HepG2 (cell line): ENCODE data around the gene PC. TPM values are rescaled to one million over a fixed set of nuclear protein-coding genes. Genes with fewer than 3 reads are reported as not detected.

Experiments
- ATAC-seq: fragments of 200-7000 bp; cut with Tn5 transposase; 3 replicates; pipeline ENCODE4 v1.9.1; 2020; ENCODE audit warnings: mild to moderate bottlenecking, moderate library complexity
- BruUV-seq: library from RNA; stranded (reverse); fragments of 400-500 nt; replicated peaks from 2 replicates; lab custom pipeline; 2021; lab: Mats Ljungman, UMichigan
- CTCF ChIA-PET: fragments of 300-600 bp; formaldehyde crosslinking; extraction: SDS; loops from one replicate; lab custom pipeline; 2021; ENCODE audit warnings: low total read pairs, inconsistent platforms, low intra/inter-chr PET ratio; lab: Yijun Ruan, JAX
- POLR2A ChIA-PET: fragments of 350-600 bp; sonication (Branson Sonifier 250); formaldehyde crosslinking; loops from one replicate; lab custom pipeline; 2020; ENCODE audit warnings: antibody characterized with exemption, inconsistent platforms; lab: Yijun Ruan, JAX
- DNase-seq: peaks from one replicate; pipeline ENCODE4 v3.0.0-alpha.2; 2015; ENCODE audit warnings: low spot score
- FAIRE-seq: peaks from 3 replicates; lab custom pipeline; 2011; peaks lifted over from hg19 to GRCh38; lab: Jason Lieb, UNC
- H2AFZ ChIP-seq: one replicate; pipeline ENCODE4 v1.6.1; 2011; ENCODE audit warnings: low read length, inconsistent platforms
- H3K27ac ChIP-seq: fragments of 300-600 bp; 3 replicates; pipeline ENCODE4 v1.8.0; 2011; ENCODE audit warnings: mixed run types, mild to moderate bottlenecking, mixed read lengths, low read length, inconsistent platforms; ENCODE audit not compliant: insufficient read depth; ENCODE audit errors: extremely low read length
- H3K27me3 ChIP-seq, 2 experiments: fragments of 200-600 bp in 1 of 2; 2 replicates in 1 of 2; 3 replicates in 1 of 2; pipeline versions ENCODE4 v1.6.0 to v1.8.0; 2011; ENCODE audit warnings: low read length in 2 of 2, mild to moderate bottlenecking in 2 of 2, moderate library complexity in 2 of 2, inconsistent platforms in 1 of 2; ENCODE audit not compliant: insufficient read depth in 2 of 2, control insufficient read depth in 1 of 2
- H3K36me3 ChIP-seq, 2 experiments: fragments of 200-600 bp in 1 of 2; replicated peaks in 1 of 2; 2 replicates in 1 of 2; 3 replicates in 1 of 2; pipeline versions ENCODE4 v1.5.1 to v1.8.0; 2011; ENCODE audit warnings: low read length in 2 of 2, inconsistent platforms in 1 of 2; ENCODE audit not compliant: insufficient read depth in 2 of 2, control insufficient read depth in 1 of 2
- H3K4me1 ChIP-seq: 2 replicates; pipeline ENCODE4 v1.5.1; 2012; ENCODE audit warnings: low read length, inconsistent platforms; ENCODE audit not compliant: insufficient read depth
- H3K4me2 ChIP-seq: 2 replicates; pipeline ENCODE4 v1.6.0; 2011; ENCODE audit warnings: low read depth, low read length, inconsistent platforms
- H3K4me3 ChIP-seq, 3 experiments: fragments of 200-600 bp in 1 of 3; sonication (generic), shearing (Covaris generic) in 1 of 3; replicated peaks in 1 of 3; 2 replicates each; pipeline ENCODE4 v1.5.1; 2011 to 2016; ENCODE audit warnings: low read length in 3 of 3, inconsistent platforms in 2 of 3, low read depth in 2 of 3, mild to moderate bottlenecking in 2 of 3, control low read depth in 1 of 3, mixed read lengths in 1 of 3; ENCODE audit not compliant: insufficient read depth in 1 of 3
- H3K79me2 ChIP-seq: one replicate; pipeline ENCODE4 v1.6.1; 2011; ENCODE audit warnings: low read length, inconsistent platforms; ENCODE audit not compliant: insufficient read depth
- H3K9ac ChIP-seq: 2 replicates; pipeline ENCODE4 v1.6.0; 2011; ENCODE audit warnings: mild to moderate bottlenecking, low read depth, low read length, inconsistent platforms; ENCODE audit not compliant: insufficient read depth
- H3K9me3 ChIP-seq: 2 replicates; pipeline ENCODE4 v1.5.1; 2012; ENCODE audit warnings: mild to moderate bottlenecking, low read length
- H4K20me1 ChIP-seq: 2 replicates; pipeline ENCODE4 v1.6.0; 2011; ENCODE audit warnings: inconsistent platforms, mild to moderate bottlenecking, low read length, moderate library complexity; ENCODE audit not compliant: insufficient read depth
- AHR ChIP-seq: IDR thresholded peaks from 2 replicates; pipeline ENCODE4 v1.6.1; 2018; ENCODE audit warnings: missing genetic modification reagents, missing compliant biosample characterization
- DPF2 ChIP-seq: sonication (generic); formaldehyde crosslinking; IDR thresholded peaks from 2 replicates; pipeline ENCODE4 v1.4.0; 2020; ENCODE audit warnings: mild to moderate bottlenecking, low read depth, missing genetic modification reagents, borderline replicate concordance
- EP300 ChIP-seq, 3 experiments: sonication (generic) in 1 of 3; formaldehyde crosslinking in 1 of 3; IDR thresholded peaks; 2 replicates each; pipeline versions ENCODE4 v1.5.1 to v1.6.1; 2011 to 2020; ENCODE audit warnings: low read depth in 2 of 3, low read length in 2 of 3, borderline replicate concordance in 1 of 3, improper control_type of control experiment in 1 of 3, mild to moderate bottlenecking in 1 of 3, missing genetic modification reagents in 1 of 3, moderate library complexity in 1 of 3
- KLF15 ChIP-seq: sonication (generic); formaldehyde crosslinking; IDR thresholded peaks from 2 replicates; pipeline ENCODE4 v1.8.1; 2023; ENCODE audit warnings: borderline replicate concordance, mild to moderate bottlenecking, inconsistent platforms, missing genetic modification reagents, mixed read lengths
- MEIS1 ChIP-seq: sonication (generic); formaldehyde crosslinking; IDR thresholded peaks from 2 replicates; pipeline ENCODE4 v1.9.0; 2021; ENCODE audit warnings: mild to moderate bottlenecking, missing genetic modification reagents, moderate library complexity, borderline replicate concordance
- NAIF1 ChIP-seq: sonication (generic); formaldehyde crosslinking; IDR thresholded peaks from 2 replicates; pipeline ENCODE4 v1.5.0; 2020; ENCODE audit warnings: mild to moderate bottlenecking, missing genetic modification reagents, borderline replicate concordance
- THRA ChIP-seq: sonication (generic); formaldehyde crosslinking; IDR thresholded peaks from 2 replicates; pipeline ENCODE4 v1.4.0; 2020; ENCODE audit warnings: missing genetic modification reagents, borderline replicate concordance
- ZBTB34 ChIP-seq: sonication (generic); formaldehyde crosslinking; IDR thresholded peaks from 2 replicates; pipeline ENCODE4 v1.8.0; 2022; ENCODE audit warnings: mild to moderate bottlenecking, missing genetic modification reagents
- ZBTB42 ChIP-seq: sonication (generic); formaldehyde crosslinking; IDR thresholded peaks from 2 replicates; pipeline ENCODE4 v1.5.0; 2020; ENCODE audit warnings: mild to moderate bottlenecking, missing genetic modification reagents
- ZHX1 ChIP-seq: sonication (generic); formaldehyde crosslinking; IDR thresholded peaks from 2 replicates; pipeline ENCODE4 v1.8.1; 2022; ENCODE audit warnings: low read depth, mild to moderate bottlenecking, missing genetic modification reagents
- ZMYM4 ChIP-seq: sonication (generic); formaldehyde crosslinking; IDR thresholded peaks from 2 replicates; pipeline ENCODE4 v1.8.1; 2023; ENCODE audit warnings: mild to moderate bottlenecking, missing genetic modification reagents
- ZNF83 ChIP-seq: sonication (generic); formaldehyde crosslinking; IDR thresholded peaks from 2 replicates; pipeline ENCODE4 v1.4.0; 2020; ENCODE audit warnings: missing genetic modification reagents, mild to moderate bottlenecking, borderline replicate concordance
- ZNF850 ChIP-seq: sonication (generic); formaldehyde crosslinking; conservative IDR thresholded peaks from 2 replicates; pipeline ENCODE4 v1.9.0; 2021; ENCODE audit warnings: mild to moderate bottlenecking, missing genetic modification reagents
- WGBS: methylation state at CpG from one replicate; pipeline ENCODE4 v1.1.6; 2017; ENCODE audit warnings: low lambda C conversion rate; 5-methylcytosine and 5-hydroxymethylcytosine counted together
- in situ Hi-C: cut with HindIII; loops from 2 replicates; pipeline ENCODE4 v1.10.0; 2017; ENCODE audit warnings: low pct_unique_long_range_greater_than_20kb; ENCODE audit not compliant: extremely low pct_ligation_motif_present
- intact Hi-C: fragments of 100-400 bp; cut with micrococcal nuclease; formaldehyde crosslinking; loops from one replicate; pipeline ENCODE4 v1.10.0; 2022; ENCODE audit not compliant: unreplicated experiment
- polyA plus RNA-seq, 8 experiments: library from polyadenylated mRNA; depleted of rRNA in 3 of 8; stranded (reverse) in 7 of 8; unstranded in 1 of 8; fragments of >200 nt; fragmentation: Illumina TruSeq in 4 of 8; extraction: Trizol in 4 of 8; gene quantifications; 2 replicates each; pipeline versions ENCODE4 v1.2.1 to v1.2.3, GENCODE V29; 2011 to 2016; ENCODE audit warnings: low read depth in 4 of 8, missing spikeins in 1 of 8, mixed read lengths in 1 of 8; ENCODE audit not compliant: insufficient read depth in 1 of 8
- total RNA-seq, 5 experiments: library from RNA; depleted of rRNA; stranded (reverse); fragments of >200 nt; fragmentation: Illumina TruSeq; extraction: Trizol; gene quantifications; 2 replicates each; pipeline ENCODE4 v1.2.3, GENCODE V29; 2016; ENCODE audit warnings: low read depth in 1 of 5

The PC gene
- total and polyA plus RNA-seq, 2 of the 13 experiments (the other 11 are each of a cell fraction or from before 2014, with no cell fraction given), result 29.0 to 39.0 TPM

GRCh38 chr11:66906061-66906733, 52.0 kb downstream of the PC start (continued):
- TF ChIP-seq EP300 (IDR thresholded peaks at IDR 0.05; ENCODE audit: low read depth in 2 of 2, low read length in 2 of 2) (0 out of 4 replicates have a peak, but pooled peaks of 1 of the 2 experiments have one; percentile 20), EP300 (CRISPR knock-in tag; IDR thresholded peaks at IDR 0.05; ENCODE audit: borderline replicate concordance) (no peak), ZMYM4 (CRISPR knock-in tag) (no peak), ZBTB42 (CRISPR knock-in tag) (no peak)

- peak overlapping the region; percentile 47 to 70 (median 60) for H3K4me3 ChIP-seq
- 0 out of 5 replicates have a peak, but pooled peaks cover 0 to 2% of the 10 kb centered on the region in 2 experiments for H3K36me3 ChIP-seq
- H3K27ac ChIP-seq, result peak overlapping the region; percentile 89
- H3K4me2 ChIP-seq, result peak overlapping the region; percentile 97
- FAIRE-seq (no peak), ATAC-seq (no peak), DNase-seq (no peak)
- no peak overlapping the region for H2AFZ ChIP-seq
- intact Hi-C loops, result loop anchor here (5.0 kb wide), 1 partner anchor 52 kb away; the partner anchor contains the start of gene PC
- peaks cover 57% of the 10 kb centered on the region for H3K79me2 ChIP-seq
- H3K9me3 ChIP-seq, result no peaks in the 10 kb centered on the region
- POLR2A ChIA-PET, result interaction anchor here (0.7 to 4.0 kb wide), 5 partner anchors 9 to 66 kb away, joined by 3 to 15 read pairs (median 3); partner anchors contain the start of gene PC
- no peaks in the 10 kb centered on the region for H4K20me1 ChIP-seq
- H3K9ac ChIP-seq, result peak overlapping the region; percentile 74
- in situ Hi-C loops, result no loop called here
- peaks cover 94% of the 10 kb centered on the region for H3K4me1 ChIP-seq
- no TSS peak for BruUV-seq
- CTCF ChIA-PET, result no interaction called here
- WGBS, result 52% methylated on average over 4 of the region's 4 CpGs
- no peaks in the 10 kb centered on the region for H3K27me3 ChIP-seq
- TF ChIP-seq NAIF1 (CRISPR knock-in tag) (peak; percentile 47; the same call in 1 of the 2 replicates), AHR (CRISPR knock-in tag) (no peak), THRA (CRISPR knock-in tag) (no peak), DPF2 (CRISPR knock-in tag) (no peak), MEIS1 (CRISPR knock-in tag) (no peak), ZNF850 (CRISPR knock-in tag) (no peak), ZBTB34 (CRISPR knock-in tag) (no peak), ZHX1 (CRISPR knock-in tag) (no peak), ZNF83 (no peak), KLF15 (CRISPR knock-in tag) (no peak)
Observed at GRCh38 chr11:66905631-66906030, 52.6 kb downstream of the PC start.
